ENCODE results near the gene SMPX.

- TF ChIP-seq, protein P1, sequence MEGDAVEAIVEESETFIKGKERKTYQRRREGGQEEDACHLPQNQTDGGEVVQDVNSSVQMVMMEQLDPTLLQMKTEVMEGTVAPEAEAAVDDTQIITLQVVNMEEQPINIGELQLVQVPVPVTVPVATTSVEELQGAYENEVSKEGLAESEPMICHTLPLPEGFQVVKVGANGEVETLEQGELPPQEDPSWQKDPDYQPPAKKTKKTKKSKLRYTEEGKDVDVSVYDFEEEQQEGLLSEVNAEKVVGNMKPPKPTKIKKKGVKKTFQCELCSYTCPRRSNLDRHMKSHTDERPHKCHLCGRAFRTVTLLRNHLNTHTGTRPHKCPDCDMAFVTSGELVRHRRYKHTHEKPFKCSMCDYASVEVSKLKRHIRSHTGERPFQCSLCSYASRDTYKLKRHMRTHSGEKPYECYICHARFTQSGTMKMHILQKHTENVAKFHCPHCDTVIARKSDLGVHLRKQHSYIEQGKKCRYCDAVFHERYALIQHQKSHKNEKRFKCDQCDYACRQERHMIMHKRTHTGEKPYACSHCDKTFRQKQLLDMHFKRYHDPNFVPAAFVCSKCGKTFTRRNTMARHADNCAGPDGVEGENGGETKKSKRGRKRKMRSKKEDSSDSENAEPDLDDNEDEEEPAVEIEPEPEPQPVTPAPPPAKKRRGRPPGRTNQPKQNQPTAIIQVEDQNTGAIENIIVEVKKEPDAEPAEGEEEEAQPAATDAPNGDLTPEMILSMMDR (IDR thresholded peaks at IDR 0.05): no peak
- TF ChIP-seq POLR2A (IDR thresholded peaks at IDR 0.05): no peak
Measured at GRCh38 chrX:21678048-21678612, 79.8 kb downstream of the SMPX start.

Measured in sigmoid colon (tissue), 3 donors.